Stimulated activated CD8-positive, alpha-beta memory T cell treated with anti-CD3 and anti-CD28 coated beads, Interleukin-15, amount 100 ng/mL, for 1 hour (primary cell): ENCODE results near the gene GEMIN4.
"Not testable (repeated sequence)": the region's sequence is repeated elsewhere in the genome, so short reads cannot be mapped to it uniquely, and the experiment has no call there.

Source experiments
- DNase-seq: peaks from one replicate; pipeline ENCODE4 v3.0.0-alpha.2; 2020; ENCODE audit warnings: low read depth

Gene GEMIN4

DNA sequence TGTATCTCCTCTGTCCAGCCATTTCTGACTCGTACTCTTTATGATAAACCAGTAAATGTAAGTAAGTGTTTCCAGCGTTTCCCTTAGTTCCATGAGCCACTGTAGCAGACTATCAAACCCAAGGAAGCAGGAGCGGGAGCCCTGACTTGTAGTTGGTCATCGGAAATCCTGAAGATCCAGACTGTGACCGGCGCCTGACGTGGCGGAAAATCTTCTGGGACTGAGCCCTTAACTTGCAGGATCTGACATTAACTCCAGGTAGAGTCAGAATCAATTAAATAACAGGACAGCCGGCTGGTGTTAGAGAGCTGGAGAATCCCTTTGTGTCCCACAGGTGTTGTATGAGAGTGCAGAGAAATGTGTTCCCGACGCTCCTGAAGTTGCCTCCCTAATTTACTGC lies 26.0 kb upstream of the GEMIN4 start:
- no peak for DNase-seq

DNA sequence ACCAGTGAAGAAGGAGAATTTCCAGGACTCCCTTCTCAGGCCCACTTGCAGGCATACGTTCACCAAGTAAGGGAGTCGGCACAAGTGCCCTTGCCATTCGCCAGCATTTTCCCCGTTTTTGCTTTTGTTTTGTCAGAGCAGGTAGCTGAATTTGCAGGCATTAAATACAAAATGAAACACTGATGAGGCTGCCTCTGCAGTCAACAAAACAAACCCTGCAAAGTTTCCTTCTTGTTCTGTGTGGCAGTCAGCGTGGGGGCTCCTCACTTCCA lies 22.2 kb upstream of the GEMIN4 start:
- DNase-seq: no peak

- no peak for DNase-seq
Observed at GRCh38 chr17:773467-774312, 21.6 kb upstream of the GEMIN4 start.

DNA sequence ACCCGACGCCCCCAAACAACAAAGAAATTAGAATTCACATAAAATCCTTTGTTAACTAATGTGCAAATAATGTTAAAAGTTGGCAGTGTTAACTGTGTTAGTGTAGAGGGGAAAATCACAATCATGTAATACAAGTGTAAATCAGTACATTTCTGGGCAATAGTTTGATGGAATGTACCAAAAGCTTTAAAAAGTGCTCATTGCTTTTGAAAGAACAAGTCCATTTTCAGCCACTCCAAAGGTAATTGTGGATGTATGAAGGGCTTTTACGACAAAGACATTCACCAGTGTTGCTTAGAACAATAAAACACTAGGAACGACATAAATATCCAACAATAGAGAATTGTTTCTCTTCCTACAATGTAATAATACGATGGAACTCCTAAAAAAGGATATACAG lies 21.0 kb upstream of the GEMIN4 start:
- no peak for DNase-seq

DNA sequence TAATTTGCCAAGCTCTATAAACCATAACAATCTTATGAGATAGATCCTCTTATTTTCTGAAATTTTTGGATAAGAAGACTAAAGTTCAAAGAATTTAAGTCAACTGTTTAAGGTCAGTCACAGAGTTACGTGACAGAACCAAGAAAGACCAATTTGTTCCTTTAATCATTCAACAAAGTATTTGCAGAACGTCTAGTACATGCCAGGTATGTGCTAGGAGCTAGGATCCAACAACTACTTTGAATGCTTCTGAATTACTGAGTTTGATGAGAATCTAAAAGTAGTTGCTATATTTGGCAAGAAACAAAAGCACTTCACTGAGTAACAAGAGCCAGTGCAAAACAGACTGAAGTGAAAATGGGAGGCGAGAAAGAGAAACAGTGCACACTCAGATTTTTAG lies 15.0 kb upstream of the GEMIN4 start:
- no peak for DNase-seq

- DNase-seq: no peak
Observed at GRCh38 chr17:760371-760770, 8.3 kb upstream of the GEMIN4 start.

- no peak for DNase-seq
Observed at GRCh38 chr17:759964-760363, 7.9 kb upstream of the GEMIN4 start.

DNA sequence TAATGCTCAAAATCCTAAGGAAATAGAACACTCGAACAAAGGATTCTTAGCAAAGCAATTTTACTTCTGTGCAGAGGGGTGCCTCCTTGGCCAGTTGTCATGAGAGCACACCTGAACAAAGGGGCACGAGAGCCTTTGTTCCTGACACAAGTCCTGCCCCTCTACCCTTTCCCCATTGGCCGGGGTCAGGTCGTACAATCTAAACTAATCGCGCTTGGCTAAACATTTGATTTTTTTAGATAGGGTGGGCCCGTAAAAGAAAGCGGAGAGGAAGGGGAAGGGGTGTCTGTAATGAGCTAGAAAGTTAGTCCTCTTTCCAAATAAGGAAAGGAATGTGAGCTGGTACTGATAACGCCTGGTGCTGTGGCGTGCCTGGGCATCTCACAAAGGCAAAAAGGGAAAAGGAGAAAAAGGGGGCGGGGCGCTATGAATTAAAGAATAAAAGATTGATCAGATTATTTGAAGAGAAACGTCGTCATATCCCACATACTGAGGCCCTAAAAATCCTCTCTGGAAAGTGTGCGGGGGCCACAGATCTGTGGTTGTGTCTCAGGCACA lies 4.0 kb upstream of the GEMIN4 start:
- DNase-seq: not testable (repeated sequence)

GRCh38 chr17:755319-755961 lies 3.4 kb upstream of the GEMIN4 start:
- DNase-seq: not testable (repeated sequence)

GRCh38 chr17:753418-753817 lies 1.4 kb upstream of the GEMIN4 start:
- no peak for DNase-seq

GRCh38 chr17:752620-753219 lies 656 bp upstream of the GEMIN4 start:
- DNase-seq: no peak

GRCh38 chr17:751269-752001 lies 629 bp downstream of the GEMIN4 start:
- DNase-seq: no peak

- no peak for DNase-seq
Observed at GRCh38 chr17:750431-751037, 1.5 kb downstream of the GEMIN4 start.

- DNase-seq: not testable (repeated sequence)
Observed at GRCh38 chr17:749359-749758, 2.7 kb downstream of the GEMIN4 start.

GRCh38 chr17:748604-749003 lies 3.5 kb downstream of the GEMIN4 start:
- not testable (repeated sequence) for DNase-seq

GRCh38 chr17:746783-747629 lies 5.1 kb downstream of the GEMIN4 start:
- DNase-seq: no peak

GRCh38 chr17:746181-746580 lies 5.9 kb downstream of the GEMIN4 start:
- no peak for DNase-seq

GRCh38 chr17:745406-745805 lies 6.7 kb downstream of the GEMIN4 start:
- DNase-seq: no peak

- no peak for DNase-seq
Observed at GRCh38 chr17:744937-745336, 7.1 kb downstream of the GEMIN4 start.

DNA sequence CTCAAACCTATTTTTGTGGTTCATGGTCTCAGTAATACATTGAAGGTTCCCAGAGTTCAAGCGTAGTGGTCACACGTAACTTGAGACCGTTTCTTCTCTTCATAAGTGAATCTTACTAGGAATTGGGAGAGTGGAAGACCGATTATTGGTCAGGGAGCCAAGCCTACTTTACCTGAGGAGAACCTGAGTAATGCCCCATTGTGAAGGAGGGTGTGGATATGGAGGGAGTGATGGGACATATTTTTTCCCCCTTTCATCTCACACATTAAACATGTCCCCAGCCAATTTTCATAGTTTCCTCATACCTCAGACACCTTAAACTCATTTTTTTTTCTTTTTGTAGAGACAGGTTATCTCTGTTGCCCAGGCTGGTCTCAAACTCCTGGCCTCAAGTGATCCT lies 8.9 kb downstream of the GEMIN4 start:
- no peak for DNase-seq

GRCh38 chr17:742147-742793 lies 9.8 kb downstream of the GEMIN4 start:
- no peak for DNase-seq
